Measurements from ENCODE around the gene THBS1. TPM values are rescaled to one million over a fixed set of nuclear protein-coding genes. Genes with fewer than 3 reads are reported as not detected.

THBS1 gene
- total RNA-seq, 2 donors from 2014 or later, result 13.9 to 16.5 TPM

DNA sequence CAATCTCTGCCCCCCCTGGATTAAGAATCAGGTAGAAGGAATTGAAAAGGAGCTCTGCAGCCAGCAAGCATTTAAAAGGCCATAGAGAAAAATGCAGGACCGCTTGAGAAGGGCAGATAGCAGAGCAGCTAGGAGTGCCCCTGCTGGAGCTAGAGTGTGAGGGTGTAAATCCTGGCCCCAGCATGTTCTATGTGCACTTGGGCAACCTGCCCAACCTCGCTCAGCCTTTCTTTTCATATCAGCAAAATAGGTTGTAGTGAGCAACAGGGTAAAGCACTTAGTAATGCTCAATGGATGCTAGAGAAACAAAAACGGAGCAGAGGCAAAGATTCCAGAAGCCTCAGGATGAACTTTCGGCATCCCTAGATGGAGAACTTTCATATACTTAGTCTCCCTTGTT is 25.0 kb upstream of the THBS1 start:
- TF ChIP-seq, protein P1, sequence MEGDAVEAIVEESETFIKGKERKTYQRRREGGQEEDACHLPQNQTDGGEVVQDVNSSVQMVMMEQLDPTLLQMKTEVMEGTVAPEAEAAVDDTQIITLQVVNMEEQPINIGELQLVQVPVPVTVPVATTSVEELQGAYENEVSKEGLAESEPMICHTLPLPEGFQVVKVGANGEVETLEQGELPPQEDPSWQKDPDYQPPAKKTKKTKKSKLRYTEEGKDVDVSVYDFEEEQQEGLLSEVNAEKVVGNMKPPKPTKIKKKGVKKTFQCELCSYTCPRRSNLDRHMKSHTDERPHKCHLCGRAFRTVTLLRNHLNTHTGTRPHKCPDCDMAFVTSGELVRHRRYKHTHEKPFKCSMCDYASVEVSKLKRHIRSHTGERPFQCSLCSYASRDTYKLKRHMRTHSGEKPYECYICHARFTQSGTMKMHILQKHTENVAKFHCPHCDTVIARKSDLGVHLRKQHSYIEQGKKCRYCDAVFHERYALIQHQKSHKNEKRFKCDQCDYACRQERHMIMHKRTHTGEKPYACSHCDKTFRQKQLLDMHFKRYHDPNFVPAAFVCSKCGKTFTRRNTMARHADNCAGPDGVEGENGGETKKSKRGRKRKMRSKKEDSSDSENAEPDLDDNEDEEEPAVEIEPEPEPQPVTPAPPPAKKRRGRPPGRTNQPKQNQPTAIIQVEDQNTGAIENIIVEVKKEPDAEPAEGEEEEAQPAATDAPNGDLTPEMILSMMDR (conservative IDR thresholded peaks at IDR 0.05), result no peak
- DNase-seq, result no peak

DNA sequence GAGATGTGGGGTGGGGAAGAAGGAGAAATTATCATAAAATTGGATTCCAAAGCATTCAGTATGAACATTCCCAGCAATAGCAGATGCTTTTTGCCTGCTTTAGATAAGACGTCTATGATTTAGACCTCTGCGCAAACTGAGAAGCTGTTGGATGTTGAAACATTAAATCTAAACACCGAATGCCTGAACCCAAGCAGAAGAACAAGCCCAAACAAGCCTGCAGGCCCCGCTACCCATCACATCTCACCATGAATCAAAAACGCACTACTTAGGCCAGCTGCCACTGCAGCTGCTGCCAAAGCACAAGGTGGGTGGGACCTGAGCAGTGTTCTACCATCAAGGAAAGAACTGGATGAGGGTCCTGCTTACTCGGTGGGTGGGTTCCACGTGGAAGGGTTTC is 24.4 kb upstream of the THBS1 start:
- Histone ChIP-seq H3K4me3 (ENCODE audit: low read length) (no peak overlapping the region), H3K27me3 (ENCODE audit: control insufficient read depth, insufficient read depth, low read length, poor library complexity, severe bottlenecking) (no peaks in the 10 kb centered on the region), H3K36me3 (ENCODE audit: control insufficient read depth, insufficient read depth, low read length) (no peaks in the 10 kb centered on the region), H3K27ac (ENCODE audit: low read depth, low read length) (no peak overlapping the region), H3K9ac (ENCODE audit: extremely low read depth, low read length, poor library complexity, severe bottlenecking) (no peak overlapping the region), H3K9me3 (ENCODE audit: control insufficient read depth, low read length) (no peaks in the 10 kb centered on the region), H3K4me1 (ENCODE audit: control insufficient read depth, insufficient read depth, low read length) (no peaks in the 10 kb centered on the region)
- Mint-ChIP-seq H3K36me3 (ENCODE audit: low read depth) (no peaks in the 10 kb centered on the region), H3K9me3 (no peaks in the 10 kb centered on the region), H3K27me3 (ENCODE audit: insufficient read depth) (peaks cover 1% of the 10 kb centered on the region), H3K4me3 (no peak overlapping the region), H3K4me1 (peaks cover 4% of the 10 kb centered on the region), H3K27ac (no peak overlapping the region)
- DNase-seq, result no peak
- TF ChIP-seq, protein P1 (conservative IDR thresholded peaks at IDR 0.05), result no peak
- WGBS, 2 experiments (ENCODE audit: insufficient coverage in 1 of 2, insufficient read length in 1 of 2), result 94% methylated on average over 7 of the region's 7 CpGs; no CpG with 5 or more reads in 1 of the 2 experiments

More for the DNA sequence above, 25.0 kb upstream of the THBS1 start:
- Mint-ChIP-seq H3K9me3 (no peaks in the 10 kb centered on the region), H3K27ac (no peak overlapping the region), H3K4me3 (no peak overlapping the region), H3K36me3 (ENCODE audit: low read depth) (no peaks in the 10 kb centered on the region), H3K27me3 (ENCODE audit: insufficient read depth) (peaks cover 1% of the 10 kb centered on the region), H3K4me1 (peaks cover 4% of the 10 kb centered on the region)
- H3K9me3 ChIP-seq (ENCODE audit: control insufficient read depth, low read length), result no peaks in the 10 kb centered on the region
- H3K27me3 ChIP-seq (ENCODE audit: control insufficient read depth, insufficient read depth, low read length, poor library complexity, severe bottlenecking), result no peaks in the 10 kb centered on the region
- H3K4me3 ChIP-seq (ENCODE audit: low read length), result no peak overlapping the region
- H3K9ac ChIP-seq (ENCODE audit: extremely low read depth, low read length, poor library complexity, severe bottlenecking), result no peak overlapping the region
- H3K36me3 ChIP-seq (ENCODE audit: control insufficient read depth, insufficient read depth, low read length), result no peaks in the 10 kb centered on the region
- H3K4me1 ChIP-seq (ENCODE audit: control insufficient read depth, insufficient read depth, low read length), result no peaks in the 10 kb centered on the region
- 80 to 81% methylated on average over 4 of the region's 4 CpGs for WGBS, 2 experiments (ENCODE audit: insufficient coverage in 1 of 2, insufficient read length in 1 of 2)
- no peak overlapping the region for H3K27ac ChIP-seq (ENCODE audit: low read depth, low read length)

- Histone ChIP-seq H3K4me1 (ENCODE audit: control insufficient read depth, insufficient read depth, low read length) (no peaks in the 10 kb centered on the region), H3K27me3 (ENCODE audit: control insufficient read depth, insufficient read depth, low read length, poor library complexity, severe bottlenecking) (no peaks in the 10 kb centered on the region), H3K27ac (ENCODE audit: low read depth, low read length) (no peak overlapping the region), H3K9ac (ENCODE audit: extremely low read depth, low read length, poor library complexity, severe bottlenecking) (no peak overlapping the region), H3K9me3 (ENCODE audit: control insufficient read depth, low read length) (no peaks in the 10 kb centered on the region), H3K4me3 (ENCODE audit: low read length) (no peak overlapping the region), H3K36me3 (ENCODE audit: control insufficient read depth, insufficient read depth, low read length) (no peaks in the 10 kb centered on the region)
- Mint-ChIP-seq H3K27ac (no peak overlapping the region), H3K4me3 (no peak overlapping the region), H3K27me3 (ENCODE audit: insufficient read depth) (peaks cover 1% of the 10 kb centered on the region), H3K4me1 (peaks cover 4% of the 10 kb centered on the region), H3K9me3 (no peaks in the 10 kb centered on the region), H3K36me3 (ENCODE audit: low read depth) (no peaks in the 10 kb centered on the region)
- DNase-seq, result no peak
- TF ChIP-seq, protein P1 (conservative IDR thresholded peaks at IDR 0.05), result no peak
- 91 to 100% methylated on average over 2 to 3 of the region's 3 CpGs for WGBS, 2 experiments (ENCODE audit: insufficient coverage in 1 of 2, insufficient read length in 1 of 2)
These were observed 22.5 kb upstream of the THBS1 start for GRCh38 chr15:39558421-39558820.
